GM12875 (cell line): Measurements from ENCODE around the gene RDH8.
"Not testable (repeated sequence)": the region's sequence is repeated elsewhere in the genome, so short reads cannot be mapped to it uniquely, and the experiment has no call there.

ENCODE experiments used
- H3K4me3 ChIP-seq: one replicate; pipeline ENCODE4 v1.5.1; 2011; ENCODE audit warnings: low read depth, low read length, control low read depth
- TF ChIP-seq, protein P1 (sequence below): IDR thresholded peaks from 2 replicates; pipeline ENCODE4 v1.5.1; 2011; ENCODE audit warnings: low read depth, mild to moderate bottlenecking, control low read depth, inconsistent platforms, low read length, moderate library complexity, borderline replicate concordance; ENCODE audit not compliant: insufficient read depth

The RDH8 gene

DNA sequence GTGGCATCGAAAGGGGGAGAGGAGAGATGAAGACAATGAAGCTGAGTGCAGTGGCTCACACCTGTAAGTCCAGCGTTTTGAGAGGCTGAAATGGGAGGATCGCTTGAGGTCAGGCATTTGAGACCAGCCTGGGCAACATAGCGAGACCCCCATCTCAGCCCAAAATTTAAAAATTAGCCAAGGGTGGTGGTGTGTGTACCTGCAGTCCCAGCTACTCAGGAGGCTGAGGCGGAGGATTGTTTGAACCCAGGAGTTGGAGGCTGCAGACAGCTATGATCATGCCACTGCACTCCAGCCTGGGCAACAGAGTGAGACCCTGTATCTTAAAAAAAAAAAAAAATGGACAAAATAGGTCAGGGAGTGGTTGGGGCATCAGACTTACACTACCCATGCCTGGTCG, 7.6 kb downstream of the RDH8 start:
- TF ChIP-seq, protein P1, sequence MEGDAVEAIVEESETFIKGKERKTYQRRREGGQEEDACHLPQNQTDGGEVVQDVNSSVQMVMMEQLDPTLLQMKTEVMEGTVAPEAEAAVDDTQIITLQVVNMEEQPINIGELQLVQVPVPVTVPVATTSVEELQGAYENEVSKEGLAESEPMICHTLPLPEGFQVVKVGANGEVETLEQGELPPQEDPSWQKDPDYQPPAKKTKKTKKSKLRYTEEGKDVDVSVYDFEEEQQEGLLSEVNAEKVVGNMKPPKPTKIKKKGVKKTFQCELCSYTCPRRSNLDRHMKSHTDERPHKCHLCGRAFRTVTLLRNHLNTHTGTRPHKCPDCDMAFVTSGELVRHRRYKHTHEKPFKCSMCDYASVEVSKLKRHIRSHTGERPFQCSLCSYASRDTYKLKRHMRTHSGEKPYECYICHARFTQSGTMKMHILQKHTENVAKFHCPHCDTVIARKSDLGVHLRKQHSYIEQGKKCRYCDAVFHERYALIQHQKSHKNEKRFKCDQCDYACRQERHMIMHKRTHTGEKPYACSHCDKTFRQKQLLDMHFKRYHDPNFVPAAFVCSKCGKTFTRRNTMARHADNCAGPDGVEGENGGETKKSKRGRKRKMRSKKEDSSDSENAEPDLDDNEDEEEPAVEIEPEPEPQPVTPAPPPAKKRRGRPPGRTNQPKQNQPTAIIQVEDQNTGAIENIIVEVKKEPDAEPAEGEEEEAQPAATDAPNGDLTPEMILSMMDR = no peak
- no peak overlapping the region for H3K4me3 ChIP-seq

DNA sequence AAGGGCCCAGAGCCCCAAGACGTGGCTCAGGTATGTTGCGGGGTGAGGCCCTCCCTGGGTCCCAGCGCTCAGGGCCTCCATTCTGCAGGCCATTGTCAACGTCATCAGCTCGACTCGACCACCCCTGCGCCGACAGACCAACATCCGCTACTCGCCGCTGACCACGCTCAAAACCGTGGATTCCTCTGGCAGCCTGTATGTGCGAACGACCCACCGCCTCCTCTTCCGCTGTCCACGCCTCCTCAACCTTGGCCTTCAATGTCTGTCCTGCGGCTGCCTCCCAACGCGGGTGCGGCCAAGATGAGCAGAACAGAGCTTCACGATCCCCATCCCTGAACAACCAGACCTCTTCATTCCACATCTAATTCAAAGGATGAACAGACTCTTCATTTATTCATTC, 8.2 kb downstream of the RDH8 start:
- H3K4me3 ChIP-seq = no peak overlapping the region
- TF ChIP-seq, protein P1 = no peak

DNA sequence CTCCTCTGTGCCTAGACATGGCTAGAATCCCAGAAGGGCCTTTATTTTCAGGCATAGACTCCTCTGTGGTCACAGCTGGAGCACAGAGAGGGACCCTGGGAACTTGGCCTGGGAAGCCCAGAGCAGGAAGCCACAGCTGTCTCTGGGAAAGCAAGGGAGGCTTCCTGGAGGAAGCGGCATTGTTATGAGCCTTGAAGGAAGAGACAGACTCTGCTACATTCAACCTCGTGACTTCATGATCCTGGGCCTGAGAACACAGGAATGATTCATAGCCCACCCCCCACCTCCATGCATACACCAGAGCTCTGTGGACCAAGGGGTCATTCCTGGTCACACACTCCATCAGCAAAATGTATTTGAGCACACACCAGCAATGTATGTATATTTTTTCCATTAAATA, 8.6 kb downstream of the RDH8 start:
- TF ChIP-seq, protein P1 = no peak
- no peak overlapping the region for H3K4me3 ChIP-seq

DNA sequence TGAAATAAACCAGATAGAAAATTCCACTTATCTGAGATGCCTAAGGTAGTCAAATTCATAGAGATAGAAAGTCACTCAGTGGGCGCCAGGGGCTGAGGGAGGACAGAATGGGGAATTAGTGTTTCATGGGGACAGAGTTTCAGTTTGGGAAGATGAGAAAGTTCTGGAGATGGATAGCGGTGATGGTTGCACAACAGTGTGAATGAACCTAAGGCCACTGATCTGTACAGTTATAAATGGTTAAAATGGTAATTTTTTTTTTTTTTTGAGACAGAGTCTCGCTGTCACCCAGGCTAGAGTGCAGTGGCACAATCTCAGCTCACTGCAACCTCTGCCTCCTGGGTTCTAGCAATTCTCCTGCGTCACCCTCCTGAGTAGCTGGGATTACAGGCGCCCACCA, 9.8 kb downstream of the RDH8 start:
- H3K4me3 ChIP-seq = not testable (repeated sequence)

DNA sequence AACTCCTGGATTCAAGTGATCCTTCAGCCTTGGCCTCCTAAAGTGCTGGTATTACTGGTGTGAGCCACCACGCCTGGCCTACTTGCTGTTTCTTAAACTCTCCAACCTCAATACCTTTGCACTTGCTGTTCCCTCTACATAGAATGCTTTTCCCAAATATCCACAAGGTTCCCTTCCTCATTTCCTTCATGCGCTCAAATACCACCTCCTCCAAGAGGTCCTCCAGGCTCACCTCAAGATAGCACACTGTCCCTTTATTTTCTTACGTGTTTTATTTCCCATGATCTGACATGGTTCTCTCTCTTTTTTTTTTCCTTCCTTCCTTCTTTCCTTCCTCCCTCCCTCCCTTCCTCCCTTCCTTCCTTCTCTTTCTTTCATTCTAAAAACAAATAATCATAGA, 13.5 kb downstream of the RDH8 start:
- H3K4me3 ChIP-seq = no peak overlapping the region
- TF ChIP-seq, protein P1 = no peak

DNA sequence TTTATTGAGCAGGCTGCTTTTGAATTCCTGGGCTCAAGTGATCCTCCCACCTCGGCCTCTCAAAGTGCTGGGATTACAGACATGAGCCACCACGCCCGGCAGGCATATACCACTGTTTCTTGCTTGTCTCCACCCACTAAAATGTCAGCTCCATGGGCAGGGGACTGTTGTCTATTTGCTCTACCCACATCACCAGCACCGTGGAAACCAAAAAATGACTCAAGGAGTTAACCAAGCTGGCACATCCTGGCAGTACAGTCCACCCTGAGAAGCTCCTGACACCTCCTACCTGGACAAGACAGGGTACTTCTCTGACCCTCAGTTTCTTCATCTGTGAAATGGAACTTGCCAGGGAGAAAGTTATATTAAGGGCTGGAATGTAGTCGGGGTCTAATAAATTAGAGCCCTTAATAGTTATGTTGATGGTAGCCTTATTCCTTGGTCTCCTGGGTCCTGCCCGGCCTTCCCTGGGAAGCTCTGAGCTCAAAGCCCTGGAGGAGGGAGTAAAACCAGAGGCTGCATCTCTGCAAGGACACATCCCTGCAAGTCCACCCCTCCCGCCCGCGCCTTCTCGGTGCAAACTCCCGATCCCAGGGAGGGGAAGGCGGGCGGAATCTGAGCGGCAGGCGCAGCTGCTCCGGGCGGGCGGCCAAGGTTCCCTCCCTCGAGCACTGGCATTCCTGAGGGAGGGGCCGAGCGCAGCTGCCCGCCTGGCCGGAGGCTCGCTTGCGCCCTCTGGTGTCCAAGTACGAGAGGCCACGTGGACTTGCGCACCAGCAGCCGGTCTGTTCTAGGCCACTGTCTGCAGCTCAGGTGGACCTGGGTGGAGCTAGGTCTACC, 14.1 kb downstream of the RDH8 start:
- H3K4me3 ChIP-seq = no peak overlapping the region

DNA sequence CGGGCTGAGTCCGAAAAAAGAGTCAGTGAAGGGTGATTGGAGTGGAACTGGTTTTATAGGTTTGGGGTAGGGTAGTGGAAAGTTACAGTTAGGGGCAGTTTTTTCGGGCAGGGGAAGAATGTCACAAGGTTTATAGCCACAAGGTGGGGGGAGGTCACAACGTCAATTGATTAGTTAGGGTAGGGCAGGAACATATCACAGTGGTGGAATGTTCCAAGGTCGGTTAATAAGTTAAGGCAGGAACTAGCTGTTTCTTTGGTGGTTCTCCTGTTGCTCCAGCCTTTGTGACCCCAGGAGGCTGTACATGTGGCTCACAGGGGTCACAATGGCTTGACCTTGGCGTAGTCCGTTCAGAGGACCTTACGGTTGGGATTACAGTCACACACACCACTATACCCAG, 20.3 kb downstream of the RDH8 start:
- TF ChIP-seq, protein P1 = no peak
- H3K4me3 ChIP-seq = no peak overlapping the region

More for the DNA sequence above, 14.1 kb downstream of the RDH8 start:
- TF ChIP-seq, protein P1 = peak; percentile 97
